Prostate gland (tissue), 2 donors: ENCODE results near the gene UFC1.

ENCODE experiments used
- POLR2A ChIP-seq: fragments of 450-650 bp; IDR thresholded peaks from one replicate; pipeline ENCODE4 v1.6.1; 2016; ENCODE audit warnings: antibody characterized with exemption, mild to moderate bottlenecking
- TF ChIP-seq, protein P1 (sequence below), 4 experiments: fragments of 200-600 bp in 2 of 4; fragments of 450-650 bp in 2 of 4; sonication (generic) in 2 of 4; IDR thresholded peaks; 1 replicate in 3 of 4; 2 replicates in 1 of 4; pipeline ENCODE4 v1.5.1; 2016 to 2019; ENCODE audit warnings: antibody characterized with exemption in 4 of 4, mild to moderate bottlenecking in 2 of 4, moderate library complexity in 2 of 4

- TF ChIP-seq POLR2A = peak; percentile 18
- TF ChIP-seq, protein P1, sequence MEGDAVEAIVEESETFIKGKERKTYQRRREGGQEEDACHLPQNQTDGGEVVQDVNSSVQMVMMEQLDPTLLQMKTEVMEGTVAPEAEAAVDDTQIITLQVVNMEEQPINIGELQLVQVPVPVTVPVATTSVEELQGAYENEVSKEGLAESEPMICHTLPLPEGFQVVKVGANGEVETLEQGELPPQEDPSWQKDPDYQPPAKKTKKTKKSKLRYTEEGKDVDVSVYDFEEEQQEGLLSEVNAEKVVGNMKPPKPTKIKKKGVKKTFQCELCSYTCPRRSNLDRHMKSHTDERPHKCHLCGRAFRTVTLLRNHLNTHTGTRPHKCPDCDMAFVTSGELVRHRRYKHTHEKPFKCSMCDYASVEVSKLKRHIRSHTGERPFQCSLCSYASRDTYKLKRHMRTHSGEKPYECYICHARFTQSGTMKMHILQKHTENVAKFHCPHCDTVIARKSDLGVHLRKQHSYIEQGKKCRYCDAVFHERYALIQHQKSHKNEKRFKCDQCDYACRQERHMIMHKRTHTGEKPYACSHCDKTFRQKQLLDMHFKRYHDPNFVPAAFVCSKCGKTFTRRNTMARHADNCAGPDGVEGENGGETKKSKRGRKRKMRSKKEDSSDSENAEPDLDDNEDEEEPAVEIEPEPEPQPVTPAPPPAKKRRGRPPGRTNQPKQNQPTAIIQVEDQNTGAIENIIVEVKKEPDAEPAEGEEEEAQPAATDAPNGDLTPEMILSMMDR (IDR thresholded peaks at IDR 0.05) = no peak
Measured at GRCh38 chr1:161198897-161199431, 45.2 kb downstream of the UFC1 start, which contains the start of gene ADAMTS4.
